ENCODE measurements around the gene TRIM45. TPM values are rescaled to one million over a fixed set of nuclear protein-coding genes. Genes with fewer than 3 reads are reported as not detected.
A peak's percentile ranks its signal among the peaks of the same experiment; 100 is the strongest.
"Not testable (repeated sequence)": the region's sequence is repeated elsewhere in the genome, so short reads cannot be mapped to it uniquely, and the experiment has no call there.

TRIM45 gene
- total and polyA plus RNA-seq, 8 donors: 2.4 to 30.1 (median 5.5) TPM

DNA sequence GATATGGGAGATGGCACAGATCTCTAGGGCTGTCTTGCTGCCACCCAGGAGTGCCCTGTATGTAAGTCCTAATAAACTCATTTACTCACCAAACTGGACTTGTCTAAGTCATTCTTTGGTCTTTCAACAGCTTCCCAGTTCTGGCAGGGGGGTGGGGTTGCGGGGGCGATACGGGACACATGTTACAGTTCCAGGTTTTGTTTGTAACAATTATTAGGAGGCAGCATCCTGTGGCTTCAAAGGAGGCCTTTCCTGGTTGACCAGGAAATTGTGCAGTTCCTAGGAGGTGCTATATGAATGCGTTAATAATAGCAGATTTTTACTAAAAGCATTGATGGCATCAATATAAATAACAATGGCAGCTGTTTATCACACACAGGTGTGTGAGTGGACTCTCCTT is 42.7 kb upstream of the TRIM45 start:
- Histone ChIP-seq H3K27ac (no peak overlapping the region), H3K4me1 (peaks cover 30 to 33% (median 32%) of the 10 kb centered on the region in 3 donors), H3K4me3 (no peak overlapping the region), H3K27me3 (no peaks in the 10 kb centered on the region), H3K36me3 (no peaks in the 10 kb centered on the region), H3K9me3 (no peaks in the 10 kb centered on the region)
- no peak for FAIRE-seq
- TF ChIP-seq, protein P1, sequence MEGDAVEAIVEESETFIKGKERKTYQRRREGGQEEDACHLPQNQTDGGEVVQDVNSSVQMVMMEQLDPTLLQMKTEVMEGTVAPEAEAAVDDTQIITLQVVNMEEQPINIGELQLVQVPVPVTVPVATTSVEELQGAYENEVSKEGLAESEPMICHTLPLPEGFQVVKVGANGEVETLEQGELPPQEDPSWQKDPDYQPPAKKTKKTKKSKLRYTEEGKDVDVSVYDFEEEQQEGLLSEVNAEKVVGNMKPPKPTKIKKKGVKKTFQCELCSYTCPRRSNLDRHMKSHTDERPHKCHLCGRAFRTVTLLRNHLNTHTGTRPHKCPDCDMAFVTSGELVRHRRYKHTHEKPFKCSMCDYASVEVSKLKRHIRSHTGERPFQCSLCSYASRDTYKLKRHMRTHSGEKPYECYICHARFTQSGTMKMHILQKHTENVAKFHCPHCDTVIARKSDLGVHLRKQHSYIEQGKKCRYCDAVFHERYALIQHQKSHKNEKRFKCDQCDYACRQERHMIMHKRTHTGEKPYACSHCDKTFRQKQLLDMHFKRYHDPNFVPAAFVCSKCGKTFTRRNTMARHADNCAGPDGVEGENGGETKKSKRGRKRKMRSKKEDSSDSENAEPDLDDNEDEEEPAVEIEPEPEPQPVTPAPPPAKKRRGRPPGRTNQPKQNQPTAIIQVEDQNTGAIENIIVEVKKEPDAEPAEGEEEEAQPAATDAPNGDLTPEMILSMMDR (IDR thresholded peaks at IDR 0.05): no peak
- intact Hi-C loops (cut with DNase I): no loop called here
- DNase-seq: no peak
- peak in 1 of 4 donors; percentile 5 for ATAC-seq
- WGBS, 2 donors: 51 to 62% methylated on average over 4 of the region's 4 CpGs

DNA sequence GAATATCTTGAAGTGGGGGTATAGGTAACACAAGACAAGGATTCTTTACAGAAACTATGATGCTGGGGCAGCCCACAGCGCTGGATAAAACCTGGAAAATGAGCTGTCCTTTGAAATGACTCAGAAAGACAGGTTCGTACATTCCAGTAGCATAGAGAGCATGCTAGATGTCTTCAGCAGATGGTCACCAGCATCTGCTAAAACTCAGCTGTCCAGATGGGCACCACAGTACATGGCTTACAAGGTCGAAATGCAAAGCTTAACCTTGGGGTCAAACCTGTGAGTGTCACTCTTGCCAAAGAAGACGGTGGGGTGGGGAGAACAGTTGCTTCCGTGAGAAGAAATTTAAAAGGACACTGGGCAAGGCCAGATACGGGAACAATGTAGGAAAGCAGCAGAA is 41.3 kb upstream of the TRIM45 start:
- Histone ChIP-seq H3K27ac (peak overlapping the region in 2 of 4 donors; percentile 14 to 52), H3K9me3 (no peaks in the 10 kb centered on the region), H3K27me3 (no peaks in the 10 kb centered on the region), H3K36me3 (no peaks in the 10 kb centered on the region), H3K4me3 (no peak overlapping the region), H3K4me1 (peaks cover 30 to 33% (median 32%) of the 10 kb centered on the region in 3 donors)
- whole genome bisulfite sequencing, 2 donors: 47 to 61% methylated on average over 6 of the region's 6 CpGs
- intact Hi-C loops (cut with DNase I): no loop called here
- TF ChIP-seq, protein P1 (IDR thresholded peaks at IDR 0.05): no peak
- FAIRE-seq (no peak), ATAC-seq (peak in 2 of 4 donors; percentile 15 to 22), DNase-seq (no peak)

DNA sequence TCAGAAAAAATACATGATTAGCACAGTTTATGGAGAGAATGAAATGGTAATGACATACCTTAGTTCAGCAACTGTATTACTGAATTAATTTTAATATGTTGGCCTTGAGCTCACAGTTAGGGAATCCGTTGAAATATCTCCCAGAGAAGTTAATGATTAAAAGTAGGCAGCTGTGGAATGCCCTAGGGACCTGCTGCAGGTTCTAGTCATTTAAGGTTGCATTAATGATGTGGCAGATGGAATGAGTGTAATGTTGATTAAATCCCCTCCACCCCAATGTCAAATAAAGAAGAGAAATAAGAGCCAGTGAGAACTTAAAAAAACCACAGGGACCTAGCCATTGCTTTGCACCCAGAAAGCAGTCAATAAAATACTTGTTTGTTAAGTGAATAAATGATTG is 40.3 kb upstream of the TRIM45 start:
- peak; percentile 79 to 92 (median 90) for ATAC-seq
- peaks cover 30 to 33% (median 32%) of the 10 kb centered on the region in 3 donors for H3K4me1 ChIP-seq
- H3K27me3 ChIP-seq: no peaks in the 10 kb centered on the region
- peak in 1 of 6 donors; percentile 17 for DNase-seq
- H3K36me3 ChIP-seq: no peaks in the 10 kb centered on the region
- no peaks in the 10 kb centered on the region for H3K9me3 ChIP-seq
- WGBS, 2 donors: 5 to 9% methylated on average over 1 of the region's 1 CpG
- intact Hi-C loops (cut with DNase I): no loop called here
- FAIRE-seq: no peak
- peak overlapping the region in 2 of 4 donors; percentile 19 to 52 for H3K27ac ChIP-seq
- TF ChIP-seq, protein P1 (IDR thresholded peaks at IDR 0.05): no peak
- H3K4me3 ChIP-seq: no peak overlapping the region

DNA sequence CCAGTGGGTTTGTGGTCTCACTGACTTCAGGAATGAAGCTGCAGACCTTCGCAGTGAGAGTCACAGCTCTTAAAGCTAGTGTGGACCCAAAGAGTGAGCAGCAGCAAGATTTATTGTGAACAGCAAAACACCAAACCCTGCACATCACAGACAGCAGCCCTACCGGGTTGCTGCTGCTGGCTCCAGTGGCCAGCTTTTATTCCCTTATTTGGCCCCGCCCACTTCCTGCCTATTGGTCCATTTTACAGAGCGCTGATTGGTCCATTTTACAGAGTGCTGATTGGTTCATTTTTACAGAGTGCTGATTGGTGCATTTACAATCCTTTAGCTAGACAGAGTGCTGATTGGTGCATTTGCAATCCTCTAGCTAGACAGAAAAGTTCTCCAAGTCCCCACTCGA is 29.8 kb upstream of the TRIM45 start:
- ATAC-seq; DNase-seq; intact Hi-C loops (cut with DNase I); H3K27ac ChIP-seq; H3K4me1 ChIP-seq; H3K36me3 ChIP-seq; H3K4me3 ChIP-seq; H3K9me3 ChIP-seq; H3K27me3 ChIP-seq; FAIRE-seq: not testable (repeated sequence)
- 89 to 93% methylated on average over 5 of the region's 5 CpGs for WGBS, 2 donors

DNA sequence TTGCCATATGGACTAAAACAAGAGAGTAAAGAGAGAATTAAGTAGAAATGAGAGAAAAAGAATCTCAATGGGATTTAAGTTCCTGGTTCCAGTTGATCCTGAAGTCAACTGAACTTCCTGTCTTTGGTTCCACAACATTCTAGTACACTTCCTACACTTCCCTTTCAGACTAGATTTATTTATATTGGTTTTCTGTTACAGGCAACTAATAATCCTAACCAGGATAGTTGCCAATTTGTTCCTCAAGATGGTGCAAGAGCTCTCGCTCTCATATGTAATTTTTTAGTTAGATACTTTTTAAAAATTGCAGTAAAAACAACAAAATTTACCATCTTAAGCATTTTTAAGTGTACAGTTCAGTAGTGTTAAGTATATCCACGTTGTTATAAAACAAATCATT is 28.8 kb upstream of the TRIM45 start:
- intact Hi-C loops (cut with DNase I): no loop called here
- no peaks in the 10 kb centered on the region for H3K36me3 ChIP-seq
- H3K27me3 ChIP-seq: no peaks in the 10 kb centered on the region
- H3K4me3 ChIP-seq: no peak overlapping the region
- TF ChIP-seq, protein P1 (IDR thresholded peaks at IDR 0.05): no peak
- H3K9me3 ChIP-seq: no peaks in the 10 kb centered on the region
- 67 to 87% methylated on average over 2 of the region's 2 CpGs for WGBS, 2 donors
- FAIRE-seq: no peak
- no peak overlapping the region for H3K27ac ChIP-seq
- DNase-seq: no peak
- ATAC-seq: no peak
- no peaks in the 10 kb centered on the region for H3K4me1 ChIP-seq
